GM18867 (cell line): ENCODE measurements around the gene LRRC14B.

Source experiments
- ATAC-seq: cut with Tn5 transposase; IDR thresholded peaks from one replicate; pipeline ENCODE4 v1.9.1; 2021; ENCODE audit warnings: mild to moderate bottlenecking, moderate library complexity; ENCODE audit not compliant: unreplicated experiment

The LRRC14B gene

GRCh38 chr5:191036-191948, at the start of gene LRRC14B:
TSS of gene LRRC14B (plus strand) at chr5:191495. CDS start at chr5:191539, 44 bp downstream.
- ATAC-seq = peak; percentile 40

GRCh38 chr5:141761-142160, 49.5 kb upstream of the LRRC14B start:
- no peak for ATAC-seq

- ATAC-seq = no peak
These were observed 49.0 kb upstream of the LRRC14B start for GRCh38 chr5:142246-142810.

GRCh38 chr5:143041-143440, 48.3 kb upstream of the LRRC14B start:
- ATAC-seq = no peak

- no peak for ATAC-seq
These were observed 46.4 kb upstream of the LRRC14B start for GRCh38 chr5:144941-145340.

- ATAC-seq = no peak
These were observed 45.5 kb upstream of the LRRC14B start for GRCh38 chr5:145585-146323.

- ATAC-seq = no peak
These were observed 43.5 kb upstream of the LRRC14B start for GRCh38 chr5:147751-148150.

GRCh38 chr5:149745-150485, 41.4 kb upstream of the LRRC14B start:
- no peak for ATAC-seq

- ATAC-seq = no peak
These were observed 40.5 kb upstream of the LRRC14B start for GRCh38 chr5:150746-151145.

- ATAC-seq = no peak
These were observed 39.2 kb upstream of the LRRC14B start for GRCh38 chr5:152077-152476.

- no peak for ATAC-seq
These were observed 38.0 kb upstream of the LRRC14B start for GRCh38 chr5:153256-153655.

GRCh38 chr5:154236-154635, 37.1 kb upstream of the LRRC14B start:
- ATAC-seq = no peak

- no peak for ATAC-seq
These were observed 36.5 kb upstream of the LRRC14B start for GRCh38 chr5:154826-155225.

- no peak for ATAC-seq
These were observed 35.5 kb upstream of the LRRC14B start for GRCh38 chr5:155651-156410.

GRCh38 chr5:156411-157072, 34.8 kb upstream of the LRRC14B start:
- ATAC-seq = no peak

GRCh38 chr5:157126-157715, 34.1 kb upstream of the LRRC14B start:
- no peak for ATAC-seq

- ATAC-seq = no peak
These were observed 33.5 kb upstream of the LRRC14B start for GRCh38 chr5:157801-158200.

- ATAC-seq = no peak
These were observed 32.4 kb upstream of the LRRC14B start for GRCh38 chr5:158807-159447.
